Esophagus muscularis mucosa (tissue), 4 donors: Measurements from ENCODE around the gene TRAPPC2L.

Experiments
- EP300 ChIP-seq: sonication (generic); formaldehyde crosslinking; IDR thresholded peaks from one replicate; pipeline ENCODE4 v1.6.1; 2017; ENCODE audit warnings: antibody characterized with exemption
- POLR2A ChIP-seq: fragments of 450-650 bp; IDR thresholded peaks from one replicate; pipeline ENCODE4 v1.6.1; 2017; ENCODE audit warnings: antibody characterized with exemption, moderate library complexity, mild to moderate bottlenecking, low read depth
- POLR2AphosphoS5 ChIP-seq, 2 donors: sonication (generic); formaldehyde crosslinking; IDR thresholded peaks; one replicate each; pipeline ENCODE4 v1.6.1; 2017; ENCODE audit warnings: antibody characterized with exemption in 2 of 2
- TF ChIP-seq, protein P1 (sequence below), 3 experiments: fragments of 200-600 bp in 2 of 3; fragments of 450-650 bp in 1 of 3; sonication (generic) in 2 of 3; IDR thresholded peaks; one replicate each; pipeline ENCODE4 v1.5.1; 2017 to 2019; ENCODE audit warnings: antibody characterized with exemption in 3 of 3, mild to moderate bottlenecking in 2 of 3, moderate library complexity in 1 of 3

DNA sequence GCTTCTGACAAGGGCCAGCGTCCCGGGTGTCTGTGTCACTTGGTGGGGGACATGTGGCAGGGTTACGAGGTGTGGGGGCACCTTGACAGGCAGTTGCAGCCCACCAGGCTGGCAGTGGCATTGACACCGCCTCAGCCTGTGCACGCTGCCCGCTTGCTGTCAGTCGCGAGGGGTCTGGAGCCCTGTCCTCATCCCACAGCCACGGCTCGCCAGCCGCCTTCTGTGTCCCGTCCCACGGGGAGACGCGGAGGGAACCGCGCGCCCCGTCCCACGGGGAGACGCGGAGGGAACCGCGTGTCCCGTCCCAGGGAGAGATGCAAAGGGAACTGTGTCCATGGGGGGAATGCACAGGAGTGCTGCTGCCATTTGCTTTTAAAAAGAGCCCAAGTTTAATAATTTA is 6.0 kb downstream of the TRAPPC2L start:
- TF ChIP-seq EP300 (no peak), POLR2A (no peak), POLR2AphosphoS5 (IDR thresholded peaks at IDR 0.05) (no peak)
- TF ChIP-seq, protein P1, sequence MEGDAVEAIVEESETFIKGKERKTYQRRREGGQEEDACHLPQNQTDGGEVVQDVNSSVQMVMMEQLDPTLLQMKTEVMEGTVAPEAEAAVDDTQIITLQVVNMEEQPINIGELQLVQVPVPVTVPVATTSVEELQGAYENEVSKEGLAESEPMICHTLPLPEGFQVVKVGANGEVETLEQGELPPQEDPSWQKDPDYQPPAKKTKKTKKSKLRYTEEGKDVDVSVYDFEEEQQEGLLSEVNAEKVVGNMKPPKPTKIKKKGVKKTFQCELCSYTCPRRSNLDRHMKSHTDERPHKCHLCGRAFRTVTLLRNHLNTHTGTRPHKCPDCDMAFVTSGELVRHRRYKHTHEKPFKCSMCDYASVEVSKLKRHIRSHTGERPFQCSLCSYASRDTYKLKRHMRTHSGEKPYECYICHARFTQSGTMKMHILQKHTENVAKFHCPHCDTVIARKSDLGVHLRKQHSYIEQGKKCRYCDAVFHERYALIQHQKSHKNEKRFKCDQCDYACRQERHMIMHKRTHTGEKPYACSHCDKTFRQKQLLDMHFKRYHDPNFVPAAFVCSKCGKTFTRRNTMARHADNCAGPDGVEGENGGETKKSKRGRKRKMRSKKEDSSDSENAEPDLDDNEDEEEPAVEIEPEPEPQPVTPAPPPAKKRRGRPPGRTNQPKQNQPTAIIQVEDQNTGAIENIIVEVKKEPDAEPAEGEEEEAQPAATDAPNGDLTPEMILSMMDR (IDR thresholded peaks at IDR 0.05) = no peak
